Measurements from ENCODE around the gene WDFY4.

GRCh38 chr10:48700071-48700470 lies 15.4 kb downstream of the WDFY4 start:
- TF ChIP-seq CTCF (optimal IDR thresholded peaks at IDR 0.05 in 1 of 3, IDR thresholded peaks at IDR 0.05 in 1 of 3, conservative IDR thresholded peaks at IDR 0.05 in 1 of 3; ENCODE audit: extremely low read depth in 1 of 3, insufficient read depth in 2 of 3, low read length in 3 of 3) (no peak), EZH2 (IDR thresholded peaks at IDR 0.05; ENCODE audit: low read length) (no peak)

Data from keratinocyte (primary cell).